DND-41 (cell line): ENCODE data around the gene LRRC46.

Source experiments
- ATAC-seq: fragments of 200-7000 bp; cut with Tn5 transposase; 3 replicates; pipeline ENCODE4 v1.9.1; 2021; ENCODE audit warnings: low read depth; ENCODE audit not compliant: insufficient read depth
- DNase-seq: peaks from one replicate; pipeline ENCODE4 v3.0.0-alpha.2; 2020
- H2AFZ ChIP-seq: 2 replicates; pipeline ENCODE4 v1.6.0; 2012; ENCODE audit warnings: low read depth, low read length
- H3K27ac ChIP-seq: 2 replicates; pipeline ENCODE4 v1.5.1; 2012; ENCODE audit warnings: low read length, inconsistent platforms
- H3K27me3 ChIP-seq: fragments of 200-600 bp; sonication (generic); 2 replicates; pipeline ENCODE4 v1.6.0; 2012; ENCODE audit warnings: low read length, mild to moderate bottlenecking, inconsistent platforms; ENCODE audit not compliant: insufficient read depth, poor library complexity
- H3K36me3 ChIP-seq: 2 replicates; pipeline ENCODE4 v1.5.1; 2012; ENCODE audit warnings: low read length, inconsistent platforms; ENCODE audit not compliant: insufficient read depth
- H3K4me1 ChIP-seq: 2 replicates; pipeline ENCODE4 v1.5.1; 2012; ENCODE audit warnings: mild to moderate bottlenecking, low read length; ENCODE audit not compliant: insufficient read depth
- H3K4me2 ChIP-seq: 2 replicates; pipeline ENCODE4 v1.6.0; 2012; ENCODE audit warnings: mild to moderate bottlenecking, moderate library complexity, low read length, inconsistent platforms; ENCODE audit not compliant: insufficient read depth
- H3K4me3 ChIP-seq, 2 experiments: fragments of 200-600 bp in 1 of 2; shearing (Covaris generic) in 1 of 2; 2 replicates each; pipeline ENCODE4 v1.5.1; 2012 to 2016; ENCODE audit warnings: inconsistent platforms in 2 of 2, low read length in 2 of 2, mild to moderate bottlenecking in 2 of 2, low read depth in 1 of 2, moderate library complexity in 1 of 2
- H3K79me2 ChIP-seq: 2 replicates; pipeline ENCODE4 v1.6.0; 2012; ENCODE audit warnings: low read length, inconsistent platforms; ENCODE audit not compliant: insufficient read depth
- H3K9ac ChIP-seq: 2 replicates; pipeline ENCODE4 v1.6.0; 2012; ENCODE audit warnings: low read depth, mild to moderate bottlenecking, inconsistent platforms, low read length, moderate library complexity
- H3K9me3 ChIP-seq: 2 replicates; pipeline ENCODE4 v1.5.1; 2012; ENCODE audit warnings: low read length, moderate library complexity, mild to moderate bottlenecking, inconsistent platforms; ENCODE audit not compliant: insufficient read depth, severe bottlenecking
- H4K20me1 ChIP-seq: 2 replicates; pipeline ENCODE4 v1.6.0; 2012; ENCODE audit warnings: low read length; ENCODE audit not compliant: insufficient read depth
- EZH2 ChIP-seq: IDR thresholded peaks from 3 replicates; pipeline ENCODE4 v1.6.1; 2012; ENCODE audit warnings: borderline replicate concordance, low read depth, mild to moderate bottlenecking, moderate library complexity, low read length, inconsistent platforms; ENCODE audit not compliant: severe bottlenecking
- TF ChIP-seq, protein P1 (sequence below): IDR thresholded peaks from 2 replicates; pipeline ENCODE4 v1.5.1; 2012; ENCODE audit warnings: borderline replicate concordance, low read length, moderate library complexity, mild to moderate bottlenecking; ENCODE audit not compliant: poor library complexity, severe bottlenecking; ENCODE audit errors: extremely low read depth

Gene LRRC46

GRCh38 chr17:47867813-47868533, 36.5 kb downstream of the LRRC46 start:
- H3K79me2 ChIP-seq: no peaks in the 10 kb centered on the region
- H3K36me3 ChIP-seq: no peaks in the 10 kb centered on the region

GRCh38 chr17:47869114-47869513, 37.6 kb downstream of the LRRC46 start:
- Histone ChIP-seq H3K9me3 (no peaks in the 10 kb centered on the region), H3K9ac (no peak overlapping the region), H3K27ac (no peak overlapping the region), H3K79me2 (no peaks in the 10 kb centered on the region), H3K36me3 (no peaks in the 10 kb centered on the region), H3K4me1 (no peaks in the 10 kb centered on the region), H4K20me1 (no peaks in the 10 kb centered on the region), H3K4me3 (no peak overlapping the region), H3K4me2 (no peak overlapping the region), H2AFZ (no peak overlapping the region), H3K27me3 (peaks cover 22% of the 10 kb centered on the region)
- TF ChIP-seq, protein P1, sequence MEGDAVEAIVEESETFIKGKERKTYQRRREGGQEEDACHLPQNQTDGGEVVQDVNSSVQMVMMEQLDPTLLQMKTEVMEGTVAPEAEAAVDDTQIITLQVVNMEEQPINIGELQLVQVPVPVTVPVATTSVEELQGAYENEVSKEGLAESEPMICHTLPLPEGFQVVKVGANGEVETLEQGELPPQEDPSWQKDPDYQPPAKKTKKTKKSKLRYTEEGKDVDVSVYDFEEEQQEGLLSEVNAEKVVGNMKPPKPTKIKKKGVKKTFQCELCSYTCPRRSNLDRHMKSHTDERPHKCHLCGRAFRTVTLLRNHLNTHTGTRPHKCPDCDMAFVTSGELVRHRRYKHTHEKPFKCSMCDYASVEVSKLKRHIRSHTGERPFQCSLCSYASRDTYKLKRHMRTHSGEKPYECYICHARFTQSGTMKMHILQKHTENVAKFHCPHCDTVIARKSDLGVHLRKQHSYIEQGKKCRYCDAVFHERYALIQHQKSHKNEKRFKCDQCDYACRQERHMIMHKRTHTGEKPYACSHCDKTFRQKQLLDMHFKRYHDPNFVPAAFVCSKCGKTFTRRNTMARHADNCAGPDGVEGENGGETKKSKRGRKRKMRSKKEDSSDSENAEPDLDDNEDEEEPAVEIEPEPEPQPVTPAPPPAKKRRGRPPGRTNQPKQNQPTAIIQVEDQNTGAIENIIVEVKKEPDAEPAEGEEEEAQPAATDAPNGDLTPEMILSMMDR: no peak
- TF ChIP-seq EZH2: no peak
- ATAC-seq (no peak), DNase-seq (no peak)

More at GRCh38 chr17:47867813-47868533, 36.5 kb downstream of the LRRC46 start:
- no peaks in the 10 kb centered on the region for H3K4me1 ChIP-seq
- no peak for DNase-seq
- TF ChIP-seq EZH2: no peak
- TF ChIP-seq, protein P1: no peak
- no peak overlapping the region for H3K27ac ChIP-seq
- no peak overlapping the region for H2AFZ ChIP-seq
- no peaks in the 10 kb centered on the region for H3K9me3 ChIP-seq
- ATAC-seq: no peak
- H3K4me2 ChIP-seq: no peak overlapping the region
- no peaks in the 10 kb centered on the region for H4K20me1 ChIP-seq
- H3K4me3 ChIP-seq: no peak overlapping the region
- no peak overlapping the region for H3K9ac ChIP-seq
- H3K27me3 ChIP-seq: peaks cover 20% of the 10 kb centered on the region

DNA sequence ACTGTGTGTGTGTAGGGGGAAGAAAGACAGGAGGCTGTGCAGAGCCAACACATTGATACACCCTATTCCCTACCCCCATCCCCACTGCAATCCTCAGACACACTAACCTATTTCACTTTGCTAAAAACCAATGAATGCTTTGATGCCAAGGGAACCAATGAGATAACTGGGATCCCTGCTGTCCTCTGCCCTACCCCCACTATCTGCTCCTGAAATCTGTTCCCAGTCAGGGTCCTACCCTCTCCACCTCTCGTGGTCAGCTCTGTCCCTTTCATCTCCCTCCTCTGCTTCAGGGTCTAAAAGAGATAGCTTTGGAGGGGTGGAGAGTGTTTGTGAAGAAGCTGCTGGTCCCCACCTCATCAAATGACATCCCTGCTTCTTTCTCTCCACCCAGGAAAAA, 38.6 kb downstream of the LRRC46 start:
- Histone ChIP-seq H3K27me3 (peaks cover 22% of the 10 kb centered on the region), H3K79me2 (no peaks in the 10 kb centered on the region), H2AFZ (no peak overlapping the region), H3K4me3 (no peak overlapping the region), H3K9ac (no peak overlapping the region), H3K4me2 (no peak overlapping the region), H4K20me1 (no peaks in the 10 kb centered on the region), H3K4me1 (no peaks in the 10 kb centered on the region), H3K27ac (no peak overlapping the region), H3K9me3 (no peaks in the 10 kb centered on the region), H3K36me3 (no peaks in the 10 kb centered on the region)
- no peak for DNase-seq
- ATAC-seq: no peak
- TF ChIP-seq EZH2: no peak
- TF ChIP-seq, protein P1: no peak
